H9 (cell line): ENCODE data around the gene ARHGAP35. TPM values are rescaled to one million over a fixed set of nuclear protein-coding genes. Genes with fewer than 3 reads are reported as not detected.

ENCODE experiments used
- DNase-seq: peaks from one replicate; pipeline ENCODE4 v3.0.0-alpha.2; 2017
- H2AFZ ChIP-seq: one replicate; pipeline ENCODE4 v1.6.1; 2013; ENCODE audit warnings: mild to moderate bottlenecking, low read length, control low read depth, moderate library complexity
- H2AK5ac ChIP-seq: 2 replicates; pipeline ENCODE4 v1.6.1; 2013; ENCODE audit warnings: low read length, control low read depth, mixed read lengths; ENCODE audit not compliant: insufficient read length
- H2BK120ac ChIP-seq: one replicate; pipeline ENCODE4 v1.6.1; 2013; ENCODE audit warnings: low read depth, mild to moderate bottlenecking, low read length, control low read depth, inconsistent platforms; ENCODE audit not compliant: poor library complexity, severe bottlenecking
- H2BK12ac ChIP-seq: 2 replicates; pipeline ENCODE4 v1.6.1; 2013; ENCODE audit warnings: low read length, control low read depth, mixed read lengths, low read depth; ENCODE audit not compliant: insufficient read length
- H2BK15ac ChIP-seq: 2 replicates; pipeline ENCODE4 v1.6.1; 2013; ENCODE audit warnings: low read depth, low read length, control low read depth
- H2BK20ac ChIP-seq: one replicate; pipeline ENCODE4 v1.6.1; 2013; ENCODE audit warnings: low read depth, mild to moderate bottlenecking, low read length, control low read depth, inconsistent platforms; ENCODE audit not compliant: poor library complexity, severe bottlenecking
- H2BK5ac ChIP-seq: 2 replicates; pipeline ENCODE4 v1.6.1; 2013; ENCODE audit warnings: low read length, control low read depth, mixed read lengths; ENCODE audit not compliant: insufficient read length
- H3K14ac ChIP-seq: 2 replicates; pipeline ENCODE4 v1.6.1; 2013; ENCODE audit warnings: low read length, control low read depth; ENCODE audit not compliant: insufficient read depth
- H3K18ac ChIP-seq: 2 replicates; pipeline ENCODE4 v1.6.1; 2013; ENCODE audit warnings: low read depth, mild to moderate bottlenecking, mixed read lengths, low read length, control low read depth; ENCODE audit not compliant: insufficient read length
- H3K23ac ChIP-seq: 2 replicates; pipeline ENCODE4 v1.6.1; 2013; ENCODE audit warnings: low read length, control low read depth, mixed read lengths, low read depth; ENCODE audit not compliant: insufficient read length
- H3K23me2 ChIP-seq: 2 replicates; pipeline ENCODE4 v1.6.1; 2013; ENCODE audit warnings: low read depth, mild to moderate bottlenecking, mixed read lengths, low read length, control low read depth; ENCODE audit not compliant: insufficient read length, poor library complexity, severe bottlenecking
- H3K27ac ChIP-seq: 2 replicates; pipeline ENCODE4 v1.5.1; 2013; ENCODE audit warnings: low read length, control low read depth, mixed read lengths, low read depth; ENCODE audit not compliant: insufficient read length
- H3K27me3 ChIP-seq: 2 replicates; pipeline ENCODE4 v1.6.1; 2013; ENCODE audit warnings: low read length, control low read depth, inconsistent platforms; ENCODE audit not compliant: insufficient read depth
- H3K4ac ChIP-seq: 2 replicates; pipeline ENCODE4 v1.6.1; 2013; ENCODE audit warnings: low read depth, mild to moderate bottlenecking, control low read depth, inconsistent platforms, low read length, moderate library complexity
- H3K4me1 ChIP-seq: 2 replicates; pipeline ENCODE4 v1.6.1; 2013; ENCODE audit warnings: low read length, control low read depth, inconsistent platforms; ENCODE audit not compliant: insufficient read depth
- H3K4me2 ChIP-seq: 2 replicates; pipeline ENCODE4 v1.6.1; 2013; ENCODE audit warnings: low read length, control low read depth, mixed read lengths; ENCODE audit not compliant: insufficient read length, insufficient read depth
- H3K56ac ChIP-seq: 2 replicates; pipeline ENCODE4 v1.6.1; 2013; ENCODE audit warnings: low read depth, mild to moderate bottlenecking, mixed read lengths, low read length, control low read depth; ENCODE audit not compliant: insufficient read length
- H3K79me1 ChIP-seq: 2 replicates; pipeline ENCODE4 v1.6.1; 2013; ENCODE audit warnings: low read depth, mild to moderate bottlenecking, moderate library complexity, low read length, control low read depth, inconsistent platforms; ENCODE audit not compliant: insufficient read depth, poor library complexity, severe bottlenecking
- H3K79me2 ChIP-seq: 2 replicates; pipeline ENCODE4 v1.6.1; 2013; ENCODE audit warnings: low read length, control low read depth, inconsistent platforms; ENCODE audit not compliant: insufficient read depth
- H3K9ac ChIP-seq: 2 replicates; pipeline ENCODE4 v1.6.1; 2013; ENCODE audit warnings: low read length, control low read depth, mixed read lengths; ENCODE audit not compliant: insufficient read length; ENCODE audit errors: extremely low read depth
- H3K9me3 ChIP-seq: one replicate; pipeline ENCODE4 v1.6.1; 2013; ENCODE audit warnings: low read depth, low read length, inconsistent platforms; ENCODE audit not compliant: control insufficient read depth
- H3T11ph ChIP-seq: one replicate; pipeline ENCODE4 v1.6.1; 2013; ENCODE audit warnings: mild to moderate bottlenecking, low read length, control low read depth, inconsistent platforms
- H4K20me1 ChIP-seq: one replicate; pipeline ENCODE4 v1.6.1; 2013; ENCODE audit not compliant: control insufficient read depth, insufficient read length, insufficient read depth
- H4K5ac ChIP-seq: 2 replicates; pipeline ENCODE4 v1.6.1; 2013; ENCODE audit warnings: low read depth, mild to moderate bottlenecking, mixed read lengths, low read length, control low read depth; ENCODE audit not compliant: insufficient read length
- H4K8ac ChIP-seq: replicated peaks from 2 replicates; pipeline ENCODE4 v1.6.1; 2013; ENCODE audit warnings: low read length, control low read depth, mixed read lengths, low read depth; ENCODE audit not compliant: insufficient read length
- H4K91ac ChIP-seq: 2 replicates; pipeline ENCODE4 v1.6.1; 2013; ENCODE audit warnings: low read depth, mild to moderate bottlenecking, moderate library complexity, mixed read lengths, low read length, control low read depth; ENCODE audit not compliant: insufficient read length
- H3K27ac Mint-ChIP-seq, 3 experiments: 2 replicates in 2 of 3; 3 replicates in 1 of 3; pipeline ENCODE4 v1.8.0; 2020 to 2021; ENCODE audit warnings: mixed read lengths in 3 of 3, mild to moderate bottlenecking in 1 of 3, moderate library complexity in 1 of 3
- H3K27me3 Mint-ChIP-seq: 2 replicates; pipeline ENCODE4 v1.8.0; 2021; ENCODE audit warnings: low read depth, mild to moderate bottlenecking, moderate library complexity, mixed read lengths
- H3K36me3 Mint-ChIP-seq, 3 experiments: 2 replicates in 2 of 3; 3 replicates in 1 of 3; pipeline ENCODE4 v1.8.0; 2020 to 2021; ENCODE audit warnings: low read depth in 3 of 3, mixed read lengths in 3 of 3; ENCODE audit not compliant: insufficient read depth in 1 of 3
- H3K4me1 Mint-ChIP-seq, 2 experiments: 2 replicates each; pipeline ENCODE4 v1.8.0; 2020; ENCODE audit warnings: mixed read lengths in 2 of 2
- H3K4me3 Mint-ChIP-seq, 2 experiments: 2 replicates in 1 of 2; 3 replicates in 1 of 2; pipeline ENCODE4 v1.8.0; 2020 to 2021; ENCODE audit warnings: mild to moderate bottlenecking in 2 of 2, mixed read lengths in 2 of 2, moderate library complexity in 1 of 2
- H3K9me3 Mint-ChIP-seq, 2 experiments: 2 replicates in 1 of 2; 3 replicates in 1 of 2; pipeline ENCODE4 v1.8.0; 2020; ENCODE audit warnings: mild to moderate bottlenecking in 2 of 2, mixed read lengths in 2 of 2, moderate library complexity in 1 of 2
- WGBS: extraction: QIAGEN DNeasy Blood & Tissue Kit; methylation state at CpG from one replicate; pipeline ENCODE4 v1.1.7; 2013; ENCODE audit warnings: missing lambda C conversion rate, low lambda C conversion rate, mixed read lengths; ENCODE audit not compliant: insufficient read length; ENCODE audit errors: extremely low coverage; 5-methylcytosine and 5-hydroxymethylcytosine counted together
- total RNA-seq: library from RNA; stranded (reverse); gene quantifications from 2 replicates; pipeline ENCODE4 v1.2.1, GENCODE V29; 2021
- TF ChIP-seq, protein P1 (sequence below): fragments of 200-600 bp; sonication (generic); conservative IDR thresholded peaks from 3 replicates; pipeline ENCODE4 v1.8.0; 2021; ENCODE audit warnings: antibody characterized with exemption, mild to moderate bottlenecking

Gene ARHGAP35
- total RNA-seq, 1 experiment from 2014 or later = 49.8 TPM

DNA sequence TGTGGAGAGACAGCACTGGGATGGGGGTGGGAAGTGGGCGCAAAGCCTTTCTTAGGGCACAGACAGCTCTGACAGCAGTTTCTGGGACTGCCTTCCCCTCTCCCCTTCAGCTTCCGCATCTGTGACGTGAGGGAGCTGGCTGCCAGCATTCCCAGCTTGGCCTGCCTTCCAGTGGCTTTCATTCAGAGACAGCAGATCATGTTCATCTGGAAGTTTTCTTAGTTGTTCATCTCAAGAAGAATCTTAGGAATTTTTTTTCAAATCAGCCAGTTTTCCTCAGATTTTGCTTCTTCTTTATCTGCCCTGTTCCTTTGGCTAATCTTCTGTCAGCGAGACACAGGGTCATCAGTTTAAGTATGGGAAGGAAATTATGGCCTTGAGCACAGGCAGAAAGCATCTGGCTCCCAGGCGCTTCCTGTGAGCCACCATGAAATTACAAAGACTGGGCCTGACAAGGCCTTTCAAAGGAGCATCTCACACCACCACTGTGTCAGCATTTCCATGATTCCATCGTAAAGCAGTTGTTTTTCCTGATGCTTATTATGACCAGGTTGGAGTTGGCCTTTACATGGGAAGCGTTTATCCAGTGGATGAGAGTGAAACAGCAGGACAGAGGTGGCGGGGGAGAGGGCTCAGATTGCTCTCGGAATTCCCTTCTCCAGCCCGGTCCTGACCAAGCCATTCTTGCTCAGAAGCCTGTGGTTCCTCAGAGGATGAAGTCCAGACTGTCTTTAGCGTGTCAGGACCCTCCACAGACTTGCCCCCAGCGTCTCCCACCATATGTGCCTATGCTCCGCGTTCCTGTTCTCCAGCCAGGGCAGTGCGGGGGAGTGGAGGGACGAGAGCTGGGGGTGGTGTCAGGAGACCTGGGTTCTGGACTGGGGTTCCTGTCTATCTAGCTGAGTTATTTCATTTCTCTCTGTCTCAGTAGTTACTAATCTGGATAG, 43.6 kb downstream of the ARHGAP35 start:
- peaks cover 7% of the 10 kb centered on the region; the same call in 1 of the 2 replicates for H3K4me1 ChIP-seq
- TF ChIP-seq, protein P1, sequence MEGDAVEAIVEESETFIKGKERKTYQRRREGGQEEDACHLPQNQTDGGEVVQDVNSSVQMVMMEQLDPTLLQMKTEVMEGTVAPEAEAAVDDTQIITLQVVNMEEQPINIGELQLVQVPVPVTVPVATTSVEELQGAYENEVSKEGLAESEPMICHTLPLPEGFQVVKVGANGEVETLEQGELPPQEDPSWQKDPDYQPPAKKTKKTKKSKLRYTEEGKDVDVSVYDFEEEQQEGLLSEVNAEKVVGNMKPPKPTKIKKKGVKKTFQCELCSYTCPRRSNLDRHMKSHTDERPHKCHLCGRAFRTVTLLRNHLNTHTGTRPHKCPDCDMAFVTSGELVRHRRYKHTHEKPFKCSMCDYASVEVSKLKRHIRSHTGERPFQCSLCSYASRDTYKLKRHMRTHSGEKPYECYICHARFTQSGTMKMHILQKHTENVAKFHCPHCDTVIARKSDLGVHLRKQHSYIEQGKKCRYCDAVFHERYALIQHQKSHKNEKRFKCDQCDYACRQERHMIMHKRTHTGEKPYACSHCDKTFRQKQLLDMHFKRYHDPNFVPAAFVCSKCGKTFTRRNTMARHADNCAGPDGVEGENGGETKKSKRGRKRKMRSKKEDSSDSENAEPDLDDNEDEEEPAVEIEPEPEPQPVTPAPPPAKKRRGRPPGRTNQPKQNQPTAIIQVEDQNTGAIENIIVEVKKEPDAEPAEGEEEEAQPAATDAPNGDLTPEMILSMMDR = no peak
- H2BK5ac ChIP-seq = no peak overlapping the region
- H3K27me3 ChIP-seq = no peaks in the 10 kb centered on the region
- no peak overlapping the region for H4K8ac ChIP-seq
- no peak overlapping the region for H3K56ac ChIP-seq
- Mint-ChIP-seq H3K9me3 (no peaks in the 10 kb centered on the region), H3K36me3 (no peaks in the 10 kb centered on the region; a peak in 1 of 7 replicates), H3K4me3 (no peak overlapping the region), H3K4me1 (peaks cover 36 to 39% of the 10 kb centered on the region in 2 experiments), H3K27ac (peak overlapping the region; percentile 34 to 85 (median 78); a peak in 4 of 7 replicates), H3K27me3 (no peaks in the 10 kb centered on the region)
- H3K4ac ChIP-seq = no peak overlapping the region
- H3K23me2 ChIP-seq = no peaks in the 10 kb centered on the region
- H2BK20ac ChIP-seq = no peak overlapping the region
- no peak for DNase-seq
- no peak overlapping the region for H2AK5ac ChIP-seq
- WGBS = no CpG with 5 or more reads among the region's 16 CpGs
- H4K91ac ChIP-seq = no peak overlapping the region
- H3K9ac ChIP-seq = no peak overlapping the region
- no peak overlapping the region for H3K18ac ChIP-seq
- H3K79me2 ChIP-seq = peaks cover 3% of the 10 kb centered on the region; the same call in 1 of the 2 replicates
- no peaks in the 10 kb centered on the region for H4K20me1 ChIP-seq
- no peaks in the 10 kb centered on the region for H3K9me3 ChIP-seq
- no peak overlapping the region for H3K27ac ChIP-seq
- H2BK120ac ChIP-seq = no peak overlapping the region
- no peak overlapping the region for H3K14ac ChIP-seq
- no peak overlapping the region for H3K4me2 ChIP-seq
- no peak overlapping the region for H3T11ph ChIP-seq
- H2AFZ ChIP-seq = no peak overlapping the region
- no peak overlapping the region for H3K23ac ChIP-seq
- H2BK15ac ChIP-seq = no peak overlapping the region
- no peak overlapping the region for H2BK12ac ChIP-seq
- no peaks in the 10 kb centered on the region for H3K79me1 ChIP-seq
- H4K5ac ChIP-seq = no peak overlapping the region
